ENCODE data around the gene TMCC2.
"Not testable (repeated sequence)": the region's sequence is repeated elsewhere in the genome, so short reads cannot be mapped to it uniquely, and the experiment has no call there.

Gene TMCC2

DNA sequence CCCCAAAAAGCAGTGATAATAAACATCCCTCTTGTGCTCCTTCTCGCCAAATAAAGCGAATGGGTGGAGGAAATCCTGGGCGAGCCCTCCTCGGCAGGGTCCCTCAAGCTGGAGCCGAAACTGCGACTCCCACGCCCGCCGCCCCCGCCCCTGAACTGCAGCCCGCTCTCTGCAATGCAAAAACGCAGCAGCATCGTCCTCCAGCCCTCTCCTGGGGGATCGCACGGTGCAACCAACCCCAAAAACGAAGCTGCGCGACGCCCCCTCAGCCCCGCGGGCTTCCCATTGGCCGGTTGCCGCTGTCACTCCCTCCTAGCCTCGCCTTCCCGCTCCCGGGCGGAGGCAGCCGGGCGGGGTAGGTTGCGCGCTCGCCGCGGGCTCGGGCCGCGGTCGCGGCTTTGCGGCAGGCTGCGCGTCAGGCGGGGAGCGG lies at the start of gene TMCC2:
TSS of gene TMCC2 (plus strand) at position 363 of the 430 bp plus-strand sequence. CDS start 619 bp downstream, outside the sequence.
- Histone ChIP-seq H3K9me3 (ENCODE audit: control insufficient read depth, low read depth, low read length) (no peaks in the 10 kb centered on the region), H3K27me3 (ENCODE audit: control insufficient read depth, insufficient read depth, low read length) (peaks cover 10% of the 10 kb centered on the region), H3K9ac (ENCODE audit: low read length) (peak within 1 kb of the TSS; percentile 1), H3K4me3 (ENCODE audit: low read length) (peak within 1 kb of the TSS; percentile 73), H3K4me1 (ENCODE audit: control insufficient read depth, low read depth, low read length) (peaks cover 18% of the 10 kb centered on the region), H3K36me3 (ENCODE audit: control insufficient read depth, low read depth, low read length) (no peaks in the 10 kb centered on the region), H3K27ac (ENCODE audit: low read length) (no peak within 1 kb of the TSS)

DNA sequence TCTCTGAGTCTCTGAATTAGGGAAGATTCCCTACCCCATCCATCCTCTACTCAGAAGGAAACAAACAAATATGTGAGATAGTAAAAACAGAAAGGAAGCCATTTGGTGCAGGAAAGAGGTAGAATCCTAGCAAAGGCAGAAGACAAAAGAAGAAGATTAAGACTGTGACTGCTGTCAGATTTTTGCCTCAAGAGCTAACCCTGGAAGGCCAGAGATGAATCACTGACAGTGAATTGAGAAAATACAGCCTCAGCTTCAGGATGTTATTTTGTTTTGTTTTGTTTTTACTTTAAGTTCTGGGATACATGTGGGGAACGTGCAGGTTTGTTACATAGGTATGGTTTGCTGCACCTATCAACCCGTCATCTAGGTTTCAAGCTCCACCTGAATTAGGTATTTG lies 47.9 kb upstream of the TMCC2 start:
- no peak overlapping the region for H3K27ac ChIP-seq (ENCODE audit: low read length)
- no peak overlapping the region for H3K4me3 ChIP-seq (ENCODE audit: low read length)
- peaks cover 3% of the 10 kb centered on the region for H3K36me3 ChIP-seq (ENCODE audit: control insufficient read depth, low read depth, low read length)
- H3K9ac ChIP-seq (ENCODE audit: low read length) = no peak overlapping the region
- no peaks in the 10 kb centered on the region for H3K27me3 ChIP-seq (ENCODE audit: control insufficient read depth, insufficient read depth, low read length)
- no peaks in the 10 kb centered on the region for H3K4me1 ChIP-seq (ENCODE audit: control insufficient read depth, low read depth, low read length)
- no peaks in the 10 kb centered on the region for H3K9me3 ChIP-seq (ENCODE audit: control insufficient read depth, low read depth, low read length)

DNA sequence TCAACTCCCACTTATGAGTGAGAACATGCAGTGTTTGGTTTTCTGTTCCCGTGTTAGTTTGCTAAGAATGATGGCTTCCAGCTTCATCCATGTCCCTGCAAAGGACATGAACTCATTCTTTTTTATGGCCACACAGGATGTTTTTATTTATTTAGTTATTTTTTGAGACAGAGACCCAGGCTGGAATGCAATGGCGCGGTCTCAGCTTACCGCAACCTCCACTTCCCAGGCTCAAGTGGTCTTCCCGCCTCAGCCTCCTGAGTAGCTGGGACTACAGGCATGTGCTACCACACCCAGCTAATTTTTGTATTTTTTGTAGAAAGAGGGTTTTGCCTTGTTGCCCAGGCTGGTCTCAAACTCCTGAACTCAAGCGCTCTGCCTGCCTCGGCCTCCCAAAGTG lies 47.4 kb upstream of the TMCC2 start:
- not testable (repeated sequence) for H3K4me1 ChIP-seq (ENCODE audit: control insufficient read depth, low read depth, low read length); H3K9ac ChIP-seq (ENCODE audit: low read length); H3K4me3 ChIP-seq (ENCODE audit: low read length); H3K27ac ChIP-seq (ENCODE audit: low read length); H3K36me3 ChIP-seq (ENCODE audit: control insufficient read depth, low read depth, low read length); H3K9me3 ChIP-seq (ENCODE audit: control insufficient read depth, low read depth, low read length); H3K27me3 ChIP-seq (ENCODE audit: control insufficient read depth, insufficient read depth, low read length)

GRCh38 chr1:205182930-205183329 lies 44.8 kb upstream of the TMCC2 start:
- Histone ChIP-seq H3K9ac (ENCODE audit: low read length) (no peak overlapping the region), H3K4me1 (ENCODE audit: control insufficient read depth, low read depth, low read length) (peaks cover 10% of the 10 kb centered on the region), H3K27ac (ENCODE audit: low read length) (no peak overlapping the region), H3K36me3 (ENCODE audit: control insufficient read depth, low read depth, low read length) (peaks cover 11% of the 10 kb centered on the region), H3K9me3 (ENCODE audit: control insufficient read depth, low read depth, low read length) (no peaks in the 10 kb centered on the region), H3K4me3 (ENCODE audit: low read length) (no peak overlapping the region), H3K27me3 (ENCODE audit: control insufficient read depth, insufficient read depth, low read length) (no peaks in the 10 kb centered on the region)

- no peak overlapping the region for H3K9ac ChIP-seq (ENCODE audit: low read length)
Observed at GRCh38 chr1:205183676-205184335, 43.9 kb upstream of the TMCC2 start.

GRCh38 chr1:205186191-205186590 lies 41.6 kb upstream of the TMCC2 start:
- Histone ChIP-seq H3K4me1 (ENCODE audit: control insufficient read depth, low read depth, low read length) (peaks cover 41% of the 10 kb centered on the region), H3K9ac (ENCODE audit: low read length) (no peak overlapping the region), H3K27me3 (ENCODE audit: control insufficient read depth, insufficient read depth, low read length) (no peaks in the 10 kb centered on the region), H3K27ac (ENCODE audit: low read length) (no peak overlapping the region), H3K4me3 (ENCODE audit: low read length) (no peak overlapping the region), H3K36me3 (ENCODE audit: control insufficient read depth, low read depth, low read length) (peaks cover 11% of the 10 kb centered on the region), H3K9me3 (ENCODE audit: control insufficient read depth, low read depth, low read length) (no peaks in the 10 kb centered on the region)

More at GRCh38 chr1:205183676-205184335, 43.9 kb upstream of the TMCC2 start:
- Histone ChIP-seq H3K27me3 (ENCODE audit: control insufficient read depth, insufficient read depth, low read length) (no peaks in the 10 kb centered on the region), H3K4me1 (ENCODE audit: control insufficient read depth, low read depth, low read length) (peaks cover 19% of the 10 kb centered on the region), H3K27ac (ENCODE audit: low read length) (no peak overlapping the region), H3K9me3 (ENCODE audit: control insufficient read depth, low read depth, low read length) (no peaks in the 10 kb centered on the region), H3K4me3 (ENCODE audit: low read length) (no peak overlapping the region), H3K36me3 (ENCODE audit: control insufficient read depth, low read depth, low read length) (peaks cover 11% of the 10 kb centered on the region)

DNA sequence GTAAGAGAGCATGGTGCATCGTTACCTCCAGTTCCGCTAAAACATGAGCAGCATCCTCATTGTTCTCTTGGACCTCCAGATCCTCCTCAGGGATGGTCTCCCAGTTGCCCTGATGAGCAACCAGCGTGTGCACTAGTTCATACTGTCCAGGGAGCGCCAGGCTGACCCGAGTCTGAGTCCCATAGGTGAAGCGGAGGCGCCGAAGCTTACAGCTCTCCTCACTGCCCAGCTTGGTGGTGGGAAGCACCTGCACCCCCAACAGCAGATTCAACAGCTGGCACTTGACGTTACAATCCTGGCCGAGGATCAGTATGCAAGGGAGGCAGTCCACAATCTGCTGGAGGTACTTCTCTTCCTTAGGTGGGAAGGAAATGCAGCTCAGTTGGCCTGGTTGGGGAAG lies 40.3 kb upstream of the TMCC2 start:
- Histone ChIP-seq H3K27me3 (ENCODE audit: control insufficient read depth, insufficient read depth, low read length) (no peaks in the 10 kb centered on the region), H3K4me3 (ENCODE audit: low read length) (peak overlapping the region; percentile 39), H3K27ac (ENCODE audit: low read length) (no peak overlapping the region), H3K4me1 (ENCODE audit: control insufficient read depth, low read depth, low read length) (peaks cover 53% of the 10 kb centered on the region), H3K36me3 (ENCODE audit: control insufficient read depth, low read depth, low read length) (peaks cover 8% of the 10 kb centered on the region), H3K9ac (ENCODE audit: low read length) (no peak overlapping the region), H3K9me3 (ENCODE audit: control insufficient read depth, low read depth, low read length) (no peaks in the 10 kb centered on the region)

- Histone ChIP-seq H3K36me3 (ENCODE audit: control insufficient read depth, low read depth, low read length) (peaks cover 8% of the 10 kb centered on the region), H3K4me3 (ENCODE audit: low read length) (peak overlapping the region; percentile 39), H3K9ac (ENCODE audit: low read length) (no peak overlapping the region), H3K27me3 (ENCODE audit: control insufficient read depth, insufficient read depth, low read length) (no peaks in the 10 kb centered on the region), H3K4me1 (ENCODE audit: control insufficient read depth, low read depth, low read length) (peaks cover 60% of the 10 kb centered on the region), H3K27ac (ENCODE audit: low read length) (no peak overlapping the region), H3K9me3 (ENCODE audit: control insufficient read depth, low read depth, low read length) (no peaks in the 10 kb centered on the region)
Observed at GRCh38 chr1:205188098-205188497, 39.6 kb upstream of the TMCC2 start.

DNA sequence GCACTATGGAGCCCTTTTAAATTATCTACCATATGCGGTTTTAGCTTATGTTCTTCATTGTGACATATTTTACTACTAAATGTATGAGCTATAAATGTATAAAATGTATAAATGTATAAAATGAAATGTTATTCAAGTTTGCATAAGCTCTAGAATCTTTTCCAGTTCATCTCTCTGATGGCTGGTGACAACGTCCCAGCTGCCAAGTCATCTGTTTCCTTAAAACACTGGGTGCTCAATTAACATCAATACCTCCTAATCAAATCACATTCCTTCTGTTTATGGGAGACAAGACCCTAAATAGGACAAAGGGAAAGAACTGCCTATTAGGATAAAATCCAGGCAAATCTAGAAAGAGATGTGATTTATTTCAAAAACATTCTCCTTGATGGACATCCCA lies 39.1 kb upstream of the TMCC2 start:
- no peaks in the 10 kb centered on the region for H3K9me3 ChIP-seq (ENCODE audit: control insufficient read depth, low read depth, low read length)
- no peak overlapping the region for H3K9ac ChIP-seq (ENCODE audit: low read length)
- peaks cover 8% of the 10 kb centered on the region for H3K36me3 ChIP-seq (ENCODE audit: control insufficient read depth, low read depth, low read length)
- no peaks in the 10 kb centered on the region for H3K27me3 ChIP-seq (ENCODE audit: control insufficient read depth, insufficient read depth, low read length)
- no peak overlapping the region for H3K4me3 ChIP-seq (ENCODE audit: low read length)
- no peak overlapping the region for H3K27ac ChIP-seq (ENCODE audit: low read length)
- H3K4me1 ChIP-seq (ENCODE audit: control insufficient read depth, low read depth, low read length) = peaks cover 62% of the 10 kb centered on the region

DNA sequence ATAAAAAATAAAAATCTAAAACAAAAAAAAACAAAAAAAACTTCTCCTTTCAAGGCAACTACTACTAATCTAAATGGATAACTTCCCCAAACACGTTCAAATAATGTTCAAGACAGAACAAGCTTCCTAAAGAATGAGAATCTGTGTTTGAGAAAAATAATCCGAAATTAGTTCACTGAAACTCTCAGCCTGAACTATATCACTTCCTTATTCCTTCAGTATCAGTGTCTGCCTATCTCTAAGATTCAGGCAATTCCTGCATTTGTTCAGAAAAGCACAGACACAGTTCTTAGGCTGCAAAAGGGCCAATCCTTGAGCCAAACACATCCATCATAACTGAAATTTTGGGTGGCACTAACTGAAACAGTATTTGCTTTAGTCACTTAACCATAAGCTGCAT lies 38.6 kb upstream of the TMCC2 start:
- H3K9me3 ChIP-seq (ENCODE audit: control insufficient read depth, low read depth, low read length) = no peaks in the 10 kb centered on the region
- peaks cover 8% of the 10 kb centered on the region for H3K36me3 ChIP-seq (ENCODE audit: control insufficient read depth, low read depth, low read length)
- peaks cover 62% of the 10 kb centered on the region for H3K4me1 ChIP-seq (ENCODE audit: control insufficient read depth, low read depth, low read length)
- H3K27ac ChIP-seq (ENCODE audit: low read length) = no peak overlapping the region
- H3K27me3 ChIP-seq (ENCODE audit: control insufficient read depth, insufficient read depth, low read length) = no peaks in the 10 kb centered on the region
- H3K9ac ChIP-seq (ENCODE audit: low read length) = no peak overlapping the region
- no peak overlapping the region for H3K4me3 ChIP-seq (ENCODE audit: low read length)

DNA sequence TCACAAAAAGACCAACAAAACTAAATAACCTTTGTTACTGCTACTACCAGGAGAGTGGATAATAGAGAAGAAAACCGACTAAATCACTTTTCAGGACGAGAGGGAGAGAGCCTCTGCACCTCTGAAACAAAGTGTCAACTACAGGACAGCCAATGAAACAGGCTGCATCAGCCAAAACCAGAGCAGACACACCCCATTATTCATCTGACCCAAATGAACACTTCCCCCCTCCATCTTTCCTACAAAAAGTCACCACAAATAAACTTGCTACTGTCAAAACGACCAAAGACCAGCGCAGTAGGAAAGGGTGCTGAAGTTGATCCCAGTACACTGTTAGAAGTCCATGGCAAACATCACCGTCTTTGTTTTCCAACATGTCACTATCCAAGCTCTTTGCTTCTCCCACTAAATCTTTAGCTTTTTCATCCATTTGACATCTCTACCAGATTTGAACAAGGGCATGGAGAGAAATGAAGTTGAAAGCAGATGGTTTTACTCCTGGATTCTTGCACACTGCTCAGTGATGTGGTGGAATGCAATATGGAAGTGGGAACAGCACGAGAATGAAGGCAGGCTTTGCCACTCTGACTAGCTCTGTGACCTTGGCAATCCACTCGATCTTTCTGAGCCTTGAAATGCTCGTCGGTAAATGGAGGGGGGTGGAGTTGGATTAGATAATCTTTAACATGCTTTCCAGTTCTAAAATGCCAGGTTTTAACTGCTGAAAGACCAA lies 36.7 kb upstream of the TMCC2 start:
- peaks cover 68% of the 10 kb centered on the region for H3K4me1 ChIP-seq (ENCODE audit: control insufficient read depth, low read depth, low read length)
- no peak overlapping the region for H3K9ac ChIP-seq (ENCODE audit: low read length)
- peaks cover 8% of the 10 kb centered on the region for H3K36me3 ChIP-seq (ENCODE audit: control insufficient read depth, low read depth, low read length)
- no peaks in the 10 kb centered on the region for H3K9me3 ChIP-seq (ENCODE audit: control insufficient read depth, low read depth, low read length)
- peak overlapping the region; percentile 26 for H3K4me3 ChIP-seq (ENCODE audit: low read length)
- H3K27ac ChIP-seq (ENCODE audit: low read length) = no peak overlapping the region
- H3K27me3 ChIP-seq (ENCODE audit: control insufficient read depth, insufficient read depth, low read length) = no peaks in the 10 kb centered on the region

DNA sequence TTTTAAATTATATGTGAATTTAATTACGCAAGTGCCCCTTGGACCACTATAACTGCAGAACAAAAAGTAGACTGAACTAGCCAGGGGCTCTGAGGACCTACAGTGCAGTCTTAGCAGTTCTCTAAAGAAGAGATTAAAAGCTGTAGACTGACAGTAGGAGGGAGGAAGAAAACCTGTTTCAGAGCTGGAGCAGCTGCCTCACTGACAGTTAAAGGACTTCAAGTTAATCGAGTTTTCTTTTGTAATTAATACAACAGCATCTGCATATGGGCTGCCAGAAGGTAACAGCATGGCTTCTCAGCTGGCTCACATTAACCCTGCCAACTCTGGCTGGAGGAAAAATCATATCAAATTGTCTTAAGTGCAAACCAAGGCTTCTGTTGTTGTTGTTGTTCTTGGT lies 36.1 kb upstream of the TMCC2 start:
- Histone ChIP-seq H3K4me3 (ENCODE audit: low read length) (peak overlapping the region; percentile 26), H3K4me1 (ENCODE audit: control insufficient read depth, low read depth, low read length) (peaks cover 68% of the 10 kb centered on the region), H3K36me3 (ENCODE audit: control insufficient read depth, low read depth, low read length) (peaks cover 6% of the 10 kb centered on the region), H3K9ac (ENCODE audit: low read length) (no peak overlapping the region), H3K9me3 (ENCODE audit: control insufficient read depth, low read depth, low read length) (no peaks in the 10 kb centered on the region), H3K27ac (ENCODE audit: low read length) (no peak overlapping the region), H3K27me3 (ENCODE audit: control insufficient read depth, insufficient read depth, low read length) (no peaks in the 10 kb centered on the region)

Measured in iPS-18a (cell line).